GM13976 (cell line): ENCODE data around the gene CACNA2D4.

Experiments used
- DNase-seq: peaks from one replicate; pipeline ENCODE4 v3.0.0; 2012; ENCODE audit warnings: low spot score
- CTCF ChIP-seq: IDR thresholded peaks from 2 replicates; pipeline ENCODE4 v1.5.1; 2012; ENCODE audit warnings: borderline replicate concordance, mild to moderate bottlenecking; ENCODE audit not compliant: insufficient read depth; ENCODE audit errors: extremely low read depth, missing control alignments, control extremely low read depth
- in situ Hi-C: fragments of 300-500 bp; cut with MboI; formaldehyde crosslinking; loops from one replicate; pipeline ENCODE4 v1.12.0; 2022; ENCODE audit warnings: low sequenced_read_pairs, mixed read lengths, inconsistent platforms; ENCODE audit not compliant: unreplicated experiment

Gene CACNA2D4

GRCh38 chr12:1782215-1782614 is 136.2 kb downstream of the CACNA2D4 start:
- no peak for TF ChIP-seq CTCF
- DNase-seq: no peak
- in situ Hi-C loops: loop anchor here (25.0 kb wide), 1 partner anchor 670 kb away; no protein-coding TSS in a partner anchor

- DNase-seq: no peak
- in situ Hi-C loops: loop anchor here (25.0 kb wide), 1 partner anchor 669 kb away; no protein-coding TSS in a partner anchor
- TF ChIP-seq CTCF: no peak
Observed at GRCh38 chr12:1781772-1782171, 136.7 kb downstream of the CACNA2D4 start.

- in situ Hi-C loops: loop anchor here (25.0 kb wide), 1 partner anchor 667 kb away; no protein-coding TSS in a partner anchor
- no peak for TF ChIP-seq CTCF
- no peak for DNase-seq
Observed at GRCh38 chr12:1779783-1780182, 138.7 kb downstream of the CACNA2D4 start.

- TF ChIP-seq CTCF: no peak
- in situ Hi-C loops: loop anchor here (25.0 kb wide), 1 partner anchor 667 kb away; no protein-coding TSS in a partner anchor
- no peak for DNase-seq
Observed at GRCh38 chr12:1778911-1779310, 139.5 kb downstream of the CACNA2D4 start.

GRCh38 chr12:1777798-1778197 is 140.7 kb downstream of the CACNA2D4 start:
- no peak for TF ChIP-seq CTCF
- DNase-seq: no peak
- in situ Hi-C loops: loop anchor here (25.0 kb wide), 1 partner anchor 665 kb away; no protein-coding TSS in a partner anchor

- no peak for TF ChIP-seq CTCF
- in situ Hi-C loops: loop anchor here (25.0 kb wide), 1 partner anchor 664 kb away; no protein-coding TSS in a partner anchor
- no peak for DNase-seq
Observed at GRCh38 chr12:1776170-1776921, 142.1 kb downstream of the CACNA2D4 start.
